ENCODE data around the gene OMA1. TPM values are rescaled to one million over a fixed set of nuclear protein-coding genes. Genes with fewer than 3 reads are reported as not detected.

Gene OMA1
- total RNA-seq, 3 donors from 2014 or later (not counting 1 experiment from before 2014, with no cell fraction given) = 27.2 to 41.1 (median 31.2) TPM

GRCh38 chr1:58545591-58546519 is 671 bp downstream of the OMA1 start:
- TF ChIP-seq CTCF (IDR thresholded peaks at IDR 0.05) = no peak
- 1% methylated on average over 39 of the region's 43 CpGs for WGBS (ENCODE audit: insufficient coverage)
- H3K27me3 ChIP-seq (ENCODE audit: control insufficient read depth, insufficient read depth, low read length) = no peaks in the 10 kb centered on the region
- no peaks in the 10 kb centered on the region for H3K9me3 ChIP-seq (ENCODE audit: control insufficient read depth, insufficient read depth, low read length)
- Mint-ChIP-seq H3K36me3 (no peaks in the 10 kb centered on the region), H3K4me1 (peaks cover 19 to 34% of the 10 kb centered on the region in 2 donors), H3K4me3 (peak overlapping the region; percentile 94), H3K27ac (peak overlapping the region; percentile 93 to 98), H3K9me3 (no peaks in the 10 kb centered on the region), H3K27me3 (ENCODE audit: low read depth in 2 of 2) (peaks cover 5 to 17% of the 10 kb centered on the region in 2 donors)
- ATAC-seq (peak; percentile 71 to 82 (median 79)), DNase-seq (peak; percentile 71 to 89)
- H3K4me3 ChIP-seq (ENCODE audit: low read length) = peak overlapping the region; percentile 53
- H3K27ac ChIP-seq (ENCODE audit: low read length) = peak overlapping the region; percentile 99
- H3K4me1 ChIP-seq (ENCODE audit: control insufficient read depth, insufficient read depth, low read length) = peaks cover 10% of the 10 kb centered on the region
- intact Hi-C loops (cut with micrococcal nuclease) = loop anchor here (1.0 to 2.0 kb wide), 5 partner anchors 30 to 1714 kb away; partner anchors contain the start of genes JUN and MYSM1
- H3K36me3 ChIP-seq (ENCODE audit: control insufficient read depth, insufficient read depth, low read length) = no peaks in the 10 kb centered on the region

GRCh38 chr1:58543260-58543659 is 3.3 kb downstream of the OMA1 start:
- Histone ChIP-seq H3K27me3 (ENCODE audit: control insufficient read depth, insufficient read depth, low read length) (no peaks in the 10 kb centered on the region), H3K9me3 (ENCODE audit: control insufficient read depth, insufficient read depth, low read length) (no peaks in the 10 kb centered on the region), H3K27ac (ENCODE audit: low read length) (no peak overlapping the region), H3K4me3 (ENCODE audit: low read length) (no peak overlapping the region), H3K4me1 (ENCODE audit: control insufficient read depth, insufficient read depth, low read length) (peaks cover 10% of the 10 kb centered on the region), H3K36me3 (ENCODE audit: control insufficient read depth, insufficient read depth, low read length) (no peaks in the 10 kb centered on the region)
- TF ChIP-seq CTCF (IDR thresholded peaks at IDR 0.05) = no peak
- Mint-ChIP-seq H3K36me3 (peaks cover under 1% of the 10 kb centered on the region), H3K9me3 (no peaks in the 10 kb centered on the region), H3K4me1 (peaks cover 19 to 34% of the 10 kb centered on the region in 2 donors), H3K27ac (no peak overlapping the region), H3K4me3 (no peak overlapping the region), H3K27me3 (ENCODE audit: low read depth in 2 of 2) (no peaks in the 10 kb centered on the region)
- DNase-seq = no peak
- no peak for ATAC-seq
- intact Hi-C loops (cut with micrococcal nuclease) = no loop called here
- WGBS (ENCODE audit: insufficient coverage) = 100% methylated on average over 1 of the region's 1 CpG

GRCh38 chr1:58539553-58539952 is 7.0 kb downstream of the OMA1 start:
- H3K4me3 Mint-ChIP-seq = no peak overlapping the region
- H3K27ac Mint-ChIP-seq = no peak overlapping the region
- peaks cover 6% of the 10 kb centered on the region for H3K36me3 Mint-ChIP-seq
- peaks cover 0 to 12% of the 10 kb centered on the region in 2 donors for H3K4me1 Mint-ChIP-seq
- no peak overlapping the region for H3K27ac ChIP-seq (ENCODE audit: low read length)
- 86% methylated on average over 2 of the region's 2 CpGs for WGBS (ENCODE audit: insufficient coverage)
- no peaks in the 10 kb centered on the region for H3K36me3 ChIP-seq (ENCODE audit: control insufficient read depth, insufficient read depth, low read length)
- no peaks in the 10 kb centered on the region for H3K27me3 Mint-ChIP-seq (ENCODE audit: low read depth in 2 of 2)
- no peaks in the 10 kb centered on the region for H3K4me1 ChIP-seq (ENCODE audit: control insufficient read depth, insufficient read depth, low read length)
- intact Hi-C loops (cut with micrococcal nuclease) = no loop called here
- no peaks in the 10 kb centered on the region for H3K9me3 ChIP-seq (ENCODE audit: control insufficient read depth, insufficient read depth, low read length)
- DNase-seq (no peak), ATAC-seq (no peak)
- TF ChIP-seq CTCF (IDR thresholded peaks at IDR 0.05) = no peak
- H3K27me3 ChIP-seq (ENCODE audit: control insufficient read depth, insufficient read depth, low read length) = no peaks in the 10 kb centered on the region
- no peak overlapping the region for H3K4me3 ChIP-seq (ENCODE audit: low read length)
- no peaks in the 10 kb centered on the region for H3K9me3 Mint-ChIP-seq
